WTC11 (cell line): ENCODE results near the gene SPOCK1.

Experiments
- ESRRA ChIP-seq: sonication (generic); formaldehyde crosslinking; IDR thresholded peaks from 2 replicates; pipeline ENCODE4 v1.8.1; 2022; ENCODE audit warnings: mild to moderate bottlenecking, missing genetic modification reagents, borderline replicate concordance
- FOXJ3 ChIP-seq: sonication (generic); formaldehyde crosslinking; IDR thresholded peaks from 2 replicates; pipeline ENCODE4 v1.9.0; 2021; ENCODE audit warnings: missing genetic modification reagents, mild to moderate bottlenecking, borderline replicate concordance
- NFATC4 ChIP-seq: fragments of 250-450 bp; sonication (Bioruptor Pico); IDR thresholded peaks from 2 replicates; pipeline ENCODE4 v1.9.0; 2021; ENCODE audit warnings: mild to moderate bottlenecking
- NR3C1 ChIP-seq: sonication (generic); formaldehyde crosslinking; conservative IDR thresholded peaks from 2 replicates; pipeline ENCODE4 v1.8.1; 2023; ENCODE audit warnings: low read depth, mild to moderate bottlenecking, missing genetic modification reagents
- SOX15 ChIP-seq: fragments of 250-450 bp; sonication (Bioruptor Pico); IDR thresholded peaks from 2 replicates; pipeline ENCODE4 v1.9.0; 2021; ENCODE audit warnings: mild to moderate bottlenecking
- SP1 ChIP-seq: sonication (generic); formaldehyde crosslinking; conservative IDR thresholded peaks from 2 replicates; pipeline ENCODE4 v1.8.1; 2022; ENCODE audit warnings: missing genetic modification reagents
- TEAD4 ChIP-seq: sonication (generic); formaldehyde crosslinking; IDR thresholded peaks from 2 replicates; pipeline ENCODE4 v1.8.0; 2022; ENCODE audit warnings: mild to moderate bottlenecking, missing genetic modification reagents
- ZNF671 ChIP-seq: fragments of 250-450 bp; sonication (Bioruptor Pico); IDR thresholded peaks from 2 replicates; pipeline ENCODE4 v1.8.0; 2021; ENCODE audit warnings: mild to moderate bottlenecking
- TF ChIP-seq, protein P1 (sequence below): sonication (generic); formaldehyde crosslinking; IDR thresholded peaks from 2 replicates; pipeline ENCODE4 v1.8.0; 2023; ENCODE audit warnings: missing genetic modification reagents
- TF ChIP-seq, protein P2 (sequence below): fragments of 200-600 bp; IDR thresholded peaks from 2 replicates; pipeline ENCODE4 v1.8.0; 2022; ENCODE audit warnings: antibody characterized with exemption
- TF ChIP-seq, protein P3 (sequence below): sonication (generic); formaldehyde crosslinking; IDR thresholded peaks from 2 replicates; pipeline ENCODE4 v1.8.1; 2023; ENCODE audit warnings: mild to moderate bottlenecking, missing genetic modification reagents, moderate library complexity
- TF ChIP-seq, protein P4 (sequence below): sonication (generic); formaldehyde crosslinking; IDR thresholded peaks from 2 replicates; pipeline ENCODE4 v1.8.1; 2022; ENCODE audit warnings: low read depth, missing genetic modification reagents, borderline replicate concordance
- TF ChIP-seq, protein P5 (sequence below): sonication (generic); formaldehyde crosslinking; IDR thresholded peaks from 2 replicates; pipeline ENCODE4 v1.8.1; 2022; ENCODE audit warnings: mild to moderate bottlenecking, moderate library complexity, missing genetic modification reagents
- TF ChIP-seq, protein P6 (sequence below): sonication (generic); formaldehyde crosslinking; IDR thresholded peaks from 2 replicates; pipeline ENCODE4 v1.8.1; 2023; ENCODE audit warnings: mild to moderate bottlenecking, missing genetic modification reagents, borderline replicate concordance

DNA sequence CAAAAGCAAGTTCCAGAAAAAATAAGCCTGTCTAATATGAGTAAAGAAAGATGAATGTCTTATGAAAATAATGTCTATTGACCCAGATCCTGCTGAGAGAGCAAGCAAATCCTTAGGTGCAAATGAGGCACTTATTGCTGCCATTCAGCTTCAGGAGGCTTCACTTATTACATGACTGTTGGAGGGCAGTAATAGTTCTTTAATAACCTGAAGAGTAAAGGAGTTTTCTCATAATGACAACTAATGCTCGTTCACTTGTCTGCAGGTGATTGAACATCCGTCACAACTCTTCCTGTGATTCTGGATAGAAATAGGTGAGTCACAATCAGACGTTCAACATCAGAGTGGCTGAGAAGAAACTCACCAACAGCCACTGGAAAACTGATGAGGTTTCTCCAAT lies 58.3 kb downstream of the SPOCK1 start:
- TF ChIP-seq, protein P1, sequence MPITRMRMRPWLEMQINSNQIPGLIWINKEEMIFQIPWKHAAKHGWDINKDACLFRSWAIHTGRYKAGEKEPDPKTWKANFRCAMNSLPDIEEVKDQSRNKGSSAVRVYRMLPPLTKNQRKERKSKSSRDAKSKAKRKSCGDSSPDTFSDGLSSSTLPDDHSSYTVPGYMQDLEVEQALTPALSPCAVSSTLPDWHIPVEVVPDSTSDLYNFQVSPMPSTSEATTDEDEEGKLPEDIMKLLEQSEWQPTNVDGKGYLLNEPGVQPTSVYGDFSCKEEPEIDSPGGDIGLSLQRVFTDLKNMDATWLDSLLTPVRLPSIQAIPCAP, result no peak
- TF ChIP-seq NR3C1 (CRISPR knock-in tag) (no peak), SOX15 (no peak), NFATC4 (CRISPR knock-in tag) (no peak), SP1 (CRISPR knock-in tag) (no peak), FOXJ3 (no peak), TEAD4 (no peak), ESRRA (CRISPR knock-in tag) (no peak), ZNF671 (CRISPR knock-in tag) (no peak)
- TF ChIP-seq, protein P2, sequence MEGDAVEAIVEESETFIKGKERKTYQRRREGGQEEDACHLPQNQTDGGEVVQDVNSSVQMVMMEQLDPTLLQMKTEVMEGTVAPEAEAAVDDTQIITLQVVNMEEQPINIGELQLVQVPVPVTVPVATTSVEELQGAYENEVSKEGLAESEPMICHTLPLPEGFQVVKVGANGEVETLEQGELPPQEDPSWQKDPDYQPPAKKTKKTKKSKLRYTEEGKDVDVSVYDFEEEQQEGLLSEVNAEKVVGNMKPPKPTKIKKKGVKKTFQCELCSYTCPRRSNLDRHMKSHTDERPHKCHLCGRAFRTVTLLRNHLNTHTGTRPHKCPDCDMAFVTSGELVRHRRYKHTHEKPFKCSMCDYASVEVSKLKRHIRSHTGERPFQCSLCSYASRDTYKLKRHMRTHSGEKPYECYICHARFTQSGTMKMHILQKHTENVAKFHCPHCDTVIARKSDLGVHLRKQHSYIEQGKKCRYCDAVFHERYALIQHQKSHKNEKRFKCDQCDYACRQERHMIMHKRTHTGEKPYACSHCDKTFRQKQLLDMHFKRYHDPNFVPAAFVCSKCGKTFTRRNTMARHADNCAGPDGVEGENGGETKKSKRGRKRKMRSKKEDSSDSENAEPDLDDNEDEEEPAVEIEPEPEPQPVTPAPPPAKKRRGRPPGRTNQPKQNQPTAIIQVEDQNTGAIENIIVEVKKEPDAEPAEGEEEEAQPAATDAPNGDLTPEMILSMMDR, result no peak
- TF ChIP-seq, protein P3, sequence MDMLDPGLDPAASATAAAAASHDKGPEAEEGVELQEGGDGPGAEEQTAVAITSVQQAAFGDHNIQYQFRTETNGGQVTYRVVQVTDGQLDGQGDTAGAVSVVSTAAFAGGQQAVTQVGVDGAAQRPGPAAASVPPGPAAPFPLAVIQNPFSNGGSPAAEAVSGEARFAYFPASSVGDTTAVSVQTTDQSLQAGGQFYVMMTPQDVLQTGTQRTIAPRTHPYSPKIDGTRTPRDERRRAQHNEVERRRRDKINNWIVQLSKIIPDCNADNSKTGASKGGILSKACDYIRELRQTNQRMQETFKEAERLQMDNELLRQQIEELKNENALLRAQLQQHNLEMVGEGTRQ (CRISPR knock-in tag), result no peak
- TF ChIP-seq, protein P4, sequence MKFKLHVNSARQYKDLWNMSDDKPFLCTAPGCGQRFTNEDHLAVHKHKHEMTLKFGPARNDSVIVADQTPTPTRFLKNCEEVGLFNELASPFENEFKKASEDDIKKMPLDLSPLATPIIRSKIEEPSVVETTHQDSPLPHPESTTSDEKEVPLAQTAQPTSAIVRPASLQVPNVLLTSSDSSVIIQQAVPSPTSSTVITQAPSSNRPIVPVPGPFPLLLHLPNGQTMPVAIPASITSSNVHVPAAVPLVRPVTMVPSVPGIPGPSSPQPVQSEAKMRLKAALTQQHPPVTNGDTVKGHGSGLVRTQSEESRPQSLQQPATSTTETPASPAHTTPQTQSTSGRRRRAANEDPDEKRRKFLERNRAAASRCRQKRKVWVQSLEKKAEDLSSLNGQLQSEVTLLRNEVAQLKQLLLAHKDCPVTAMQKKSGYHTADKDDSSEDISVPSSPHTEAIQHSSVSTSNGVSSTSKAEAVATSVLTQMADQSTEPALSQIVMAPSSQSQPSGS (CRISPR knock-in tag), result no peak
- TF ChIP-seq, protein P5, sequence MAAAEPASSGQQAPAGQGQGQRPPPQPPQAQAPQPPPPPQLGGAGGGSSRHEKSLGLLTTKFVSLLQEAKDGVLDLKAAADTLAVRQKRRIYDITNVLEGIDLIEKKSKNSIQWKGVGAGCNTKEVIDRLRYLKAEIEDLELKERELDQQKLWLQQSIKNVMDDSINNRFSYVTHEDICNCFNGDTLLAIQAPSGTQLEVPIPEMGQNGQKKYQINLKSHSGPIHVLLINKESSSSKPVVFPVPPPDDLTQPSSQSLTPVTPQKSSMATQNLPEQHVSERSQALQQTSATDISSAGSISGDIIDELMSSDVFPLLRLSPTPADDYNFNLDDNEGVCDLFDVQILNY (CRISPR knock-in tag), result no peak
- TF ChIP-seq, protein P6, sequence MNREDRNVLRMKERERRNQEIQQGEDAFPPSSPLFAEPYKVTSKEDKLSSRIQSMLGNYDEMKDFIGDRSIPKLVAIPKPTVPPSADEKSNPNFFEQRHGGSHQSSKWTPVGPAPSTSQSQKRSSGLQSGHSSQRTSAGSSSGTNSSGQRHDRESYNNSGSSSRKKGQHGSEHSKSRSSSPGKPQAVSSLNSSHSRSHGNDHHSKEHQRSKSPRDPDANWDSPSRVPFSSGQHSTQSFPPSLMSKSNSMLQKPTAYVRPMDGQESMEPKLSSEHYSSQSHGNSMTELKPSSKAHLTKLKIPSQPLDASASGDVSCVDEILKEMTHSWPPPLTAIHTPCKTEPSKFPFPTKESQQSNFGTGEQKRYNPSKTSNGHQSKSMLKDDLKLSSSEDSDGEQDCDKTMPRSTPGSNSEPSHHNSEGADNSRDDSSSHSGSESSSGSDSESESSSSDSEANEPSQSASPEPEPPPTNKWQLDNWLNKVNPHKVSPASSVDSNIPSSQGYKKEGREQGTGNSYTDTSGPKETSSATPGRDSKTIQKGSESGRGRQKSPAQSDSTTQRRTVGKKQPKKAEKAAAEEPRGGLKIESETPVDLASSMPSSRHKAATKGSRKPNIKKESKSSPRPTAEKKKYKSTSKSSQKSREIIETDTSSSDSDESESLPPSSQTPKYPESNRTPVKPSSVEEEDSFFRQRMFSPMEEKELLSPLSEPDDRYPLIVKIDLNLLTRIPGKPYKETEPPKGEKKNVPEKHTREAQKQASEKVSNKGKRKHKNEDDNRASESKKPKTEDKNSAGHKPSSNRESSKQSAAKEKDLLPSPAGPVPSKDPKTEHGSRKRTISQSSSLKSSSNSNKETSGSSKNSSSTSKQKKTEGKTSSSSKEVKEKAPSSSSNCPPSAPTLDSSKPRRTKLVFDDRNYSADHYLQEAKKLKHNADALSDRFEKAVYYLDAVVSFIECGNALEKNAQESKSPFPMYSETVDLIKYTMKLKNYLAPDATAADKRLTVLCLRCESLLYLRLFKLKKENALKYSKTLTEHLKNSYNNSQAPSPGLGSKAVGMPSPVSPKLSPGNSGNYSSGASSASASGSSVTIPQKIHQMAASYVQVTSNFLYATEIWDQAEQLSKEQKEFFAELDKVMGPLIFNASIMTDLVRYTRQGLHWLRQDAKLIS, result no peak
